Fibroblast of lung (primary cell): ENCODE results near the gene SLC25A30. TPM values are rescaled to one million over a fixed set of nuclear protein-coding genes. Genes with fewer than 3 reads are reported as not detected.

Source experiments
- DNase-seq, 2 donors: peaks; one replicate each; pipeline versions ENCODE4 v3.0.0 to v3.0.0-alpha.2; 2010; ENCODE audit warnings: low read depth in 2 of 2
- H2AFZ ChIP-seq: 2 replicates; pipeline ENCODE4 v1.5.1; 2012; ENCODE audit warnings: low read length, control low read depth, inconsistent platforms
- H3K27ac ChIP-seq: 2 replicates; pipeline ENCODE4 v1.5.1; 2011; ENCODE audit warnings: low read length, control low read depth; ENCODE audit not compliant: insufficient read depth
- H3K27me3 ChIP-seq: 2 replicates; pipeline ENCODE4 v1.5.1; 2011; ENCODE audit warnings: mild to moderate bottlenecking, low read length; ENCODE audit not compliant: control insufficient read depth, insufficient read depth
- H3K36me3 ChIP-seq: 2 replicates; pipeline ENCODE4 v1.5.1; 2011; ENCODE audit warnings: low read length; ENCODE audit not compliant: control insufficient read depth, insufficient read depth
- H3K4me1 ChIP-seq: 2 replicates; pipeline ENCODE4 v1.5.1; 2011; ENCODE audit warnings: low read length; ENCODE audit not compliant: control insufficient read depth, insufficient read depth; ENCODE audit errors: extremely low read depth
- H3K4me2 ChIP-seq: 2 replicates; pipeline ENCODE4 v1.5.1; 2011; ENCODE audit warnings: low read length, control low read depth; ENCODE audit not compliant: insufficient read depth; ENCODE audit errors: extremely low read depth
- H3K4me3 ChIP-seq, 4 experiments: fragments of 200-600 bp in 1 of 4; sonication (generic) in 1 of 4; replicated peaks in 1 of 4; 2 replicates each; pipeline ENCODE4 v1.5.1; 2011 to 2016; ENCODE audit warnings: low read length in 4 of 4, low read depth in 3 of 4, mild to moderate bottlenecking in 3 of 4, control low read depth in 2 of 4, inconsistent platforms in 1 of 4, mixed read lengths in 1 of 4; ENCODE audit not compliant: insufficient read depth in 1 of 4; ENCODE audit errors: control extremely low read depth in 1 of 4
- H3K79me2 ChIP-seq: 2 replicates; pipeline ENCODE4 v1.5.1; 2012; ENCODE audit warnings: mild to moderate bottlenecking, low read length, inconsistent platforms; ENCODE audit not compliant: control insufficient read depth, insufficient read depth
- H3K9ac ChIP-seq: 2 replicates; pipeline ENCODE4 v1.5.1; 2011; ENCODE audit warnings: mild to moderate bottlenecking, low read length, control low read depth; ENCODE audit not compliant: insufficient read depth
- H3K9me3 ChIP-seq: 2 replicates; pipeline ENCODE4 v1.5.1; 2012; ENCODE audit warnings: low read depth, low read length; ENCODE audit not compliant: control insufficient read depth, insufficient read depth
- H4K20me1 ChIP-seq: 2 replicates; pipeline ENCODE4 v1.5.1; 2011; ENCODE audit warnings: low read length; ENCODE audit not compliant: control insufficient read depth, insufficient read depth; ENCODE audit errors: extremely low read depth
- EZH2 ChIP-seq: IDR thresholded peaks from 2 replicates; pipeline ENCODE4 v1.5.1; 2012; ENCODE audit warnings: low read length, control low read depth, mild to moderate bottlenecking; ENCODE audit errors: missing control alignments
- polyA plus RNA-seq, 2 donors: library from polyadenylated mRNA; depleted of rRNA in 1 of 2; stranded (reverse) in 1 of 2; unstranded in 1 of 2; fragments of >200 nt; gene quantifications; 2 replicates each; pipeline ENCODE4 v1.2.1, GENCODE V29; 2011 to 2012; ENCODE audit warnings: missing spikeins in 1 of 2
- total RNA-seq: library from RNA; depleted of rRNA; stranded (reverse); fragments of >200 nt; gene quantifications from 2 replicates; pipeline ENCODE4 v1.2.1, GENCODE V29; 2014
- TF ChIP-seq, protein P1 (sequence below), 2 donors: IDR thresholded peaks in 1 of 2; conservative IDR thresholded peaks in 1 of 2; 1 replicate in 1 of 2; 2 replicates in 1 of 2; pipeline ENCODE4 v1.5.1; 2011 to 2012; ENCODE audit warnings: low read length in 2 of 2, control low read depth in 1 of 2, inconsistent platforms in 1 of 2, low read depth in 1 of 2, mild to moderate bottlenecking in 1 of 2

SLC25A30 gene
- total and polyA plus RNA-seq, 2 donors (not counting 1 experiment from before 2014, with no cell fraction given), result 14.5 to 27.6 TPM

- no peak for TF ChIP-seq EZH2
- TF ChIP-seq, protein P1, sequence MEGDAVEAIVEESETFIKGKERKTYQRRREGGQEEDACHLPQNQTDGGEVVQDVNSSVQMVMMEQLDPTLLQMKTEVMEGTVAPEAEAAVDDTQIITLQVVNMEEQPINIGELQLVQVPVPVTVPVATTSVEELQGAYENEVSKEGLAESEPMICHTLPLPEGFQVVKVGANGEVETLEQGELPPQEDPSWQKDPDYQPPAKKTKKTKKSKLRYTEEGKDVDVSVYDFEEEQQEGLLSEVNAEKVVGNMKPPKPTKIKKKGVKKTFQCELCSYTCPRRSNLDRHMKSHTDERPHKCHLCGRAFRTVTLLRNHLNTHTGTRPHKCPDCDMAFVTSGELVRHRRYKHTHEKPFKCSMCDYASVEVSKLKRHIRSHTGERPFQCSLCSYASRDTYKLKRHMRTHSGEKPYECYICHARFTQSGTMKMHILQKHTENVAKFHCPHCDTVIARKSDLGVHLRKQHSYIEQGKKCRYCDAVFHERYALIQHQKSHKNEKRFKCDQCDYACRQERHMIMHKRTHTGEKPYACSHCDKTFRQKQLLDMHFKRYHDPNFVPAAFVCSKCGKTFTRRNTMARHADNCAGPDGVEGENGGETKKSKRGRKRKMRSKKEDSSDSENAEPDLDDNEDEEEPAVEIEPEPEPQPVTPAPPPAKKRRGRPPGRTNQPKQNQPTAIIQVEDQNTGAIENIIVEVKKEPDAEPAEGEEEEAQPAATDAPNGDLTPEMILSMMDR (conservative IDR thresholded peaks at IDR 0.05 in 1 of 2, IDR thresholded peaks at IDR 0.05 in 1 of 2; ENCODE audit: low read depth in 1 of 2, low read length in 2 of 2), result no peak
- peaks cover 7% of the 10 kb centered on the region for H3K79me2 ChIP-seq
- H3K27me3 ChIP-seq, result no peaks in the 10 kb centered on the region
- H4K20me1 ChIP-seq, result no peaks in the 10 kb centered on the region
- peaks cover 10% of the 10 kb centered on the region for H3K36me3 ChIP-seq
- H2AFZ ChIP-seq, result no peak overlapping the region
- H3K9me3 ChIP-seq, result no peaks in the 10 kb centered on the region
- no peak overlapping the region for H3K4me2 ChIP-seq
- no peak overlapping the region for H3K9ac ChIP-seq
- H3K4me1 ChIP-seq, result peaks cover 8% of the 10 kb centered on the region
- no peak for DNase-seq
- H3K27ac ChIP-seq, result no peak overlapping the region
- no peak overlapping the region for H3K4me3 ChIP-seq
These were observed 7.7 kb downstream of the SLC25A30 start for GRCh38 chr13:45410466-45410865.

GRCh38 chr13:45410001-45410400, 8.2 kb downstream of the SLC25A30 start:
- H3K9me3 ChIP-seq, result no peaks in the 10 kb centered on the region
- H3K4me1 ChIP-seq, result peaks cover 8% of the 10 kb centered on the region
- no peak overlapping the region for H3K4me2 ChIP-seq
- no peak overlapping the region for H3K27ac ChIP-seq
- DNase-seq, result no peak
- peaks cover 7% of the 10 kb centered on the region for H3K79me2 ChIP-seq
- H3K27me3 ChIP-seq, result no peaks in the 10 kb centered on the region
- no peak overlapping the region for H3K9ac ChIP-seq
- H2AFZ ChIP-seq, result no peak overlapping the region
- no peak overlapping the region for H3K4me3 ChIP-seq
- peaks cover 10% of the 10 kb centered on the region for H3K36me3 ChIP-seq
- no peaks in the 10 kb centered on the region for H4K20me1 ChIP-seq
- TF ChIP-seq, protein P1 (conservative IDR thresholded peaks at IDR 0.05 in 1 of 2, IDR thresholded peaks at IDR 0.05 in 1 of 2; ENCODE audit: low read depth in 1 of 2, low read length in 2 of 2), result no peak
- TF ChIP-seq EZH2, result no peak

DNA sequence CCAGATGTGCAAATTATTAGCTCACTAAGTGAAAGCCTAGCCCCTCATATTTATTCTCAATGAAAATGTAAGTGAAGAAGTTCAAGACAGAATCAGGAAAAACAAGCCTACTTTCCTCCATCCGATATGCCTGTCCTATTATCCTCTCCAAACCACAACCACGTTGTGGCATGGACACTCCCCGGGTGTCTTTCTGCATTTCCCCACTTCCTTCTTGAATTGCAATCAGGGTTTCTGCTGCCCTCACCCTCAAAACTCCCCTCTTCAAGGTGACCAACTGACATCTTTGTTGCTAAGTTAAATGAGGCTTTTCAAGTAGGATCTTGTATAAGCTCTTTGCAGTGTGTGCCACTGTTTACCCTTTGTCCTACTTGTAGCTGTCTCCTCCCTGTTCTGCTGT, 11.8 kb downstream of the SLC25A30 start:
- Histone ChIP-seq H2AFZ (no peak overlapping the region), H3K9me3 (no peaks in the 10 kb centered on the region), H3K4me3 (no peak overlapping the region), H3K9ac (no peak overlapping the region), H3K27ac (no peak overlapping the region), H3K36me3 (peaks cover 10% of the 10 kb centered on the region), H3K4me2 (no peak overlapping the region), H3K79me2 (peaks cover 2% of the 10 kb centered on the region), H4K20me1 (no peaks in the 10 kb centered on the region), H3K4me1 (no peaks in the 10 kb centered on the region), H3K27me3 (no peaks in the 10 kb centered on the region)
- TF ChIP-seq, protein P1 (conservative IDR thresholded peaks at IDR 0.05 in 1 of 2, IDR thresholded peaks at IDR 0.05 in 1 of 2; ENCODE audit: low read depth in 1 of 2, low read length in 2 of 2), result no peak
- TF ChIP-seq EZH2, result no peak
- no peak for DNase-seq
